ENCODE measurements around the gene NTMT1.
A peak's percentile ranks its signal among the peaks of the same experiment; 100 is the strongest.

The NTMT1 gene

GRCh38 chr9:129606161-129607026 is 19.6 kb upstream of the NTMT1 start:
- peak; percentile 33 to 47 for DNase-seq (ENCODE audit: low read depth in 2 of 2)
- no peak overlapping the region for H3K4me3 ChIP-seq (replicated peaks in 1 of 2; ENCODE audit: low read depth in 2 of 2, low read length in 2 of 2)
- no peak for TF ChIP-seq CTCF (IDR thresholded peaks at IDR 0.05; ENCODE audit: low read depth, low read length)

DNA sequence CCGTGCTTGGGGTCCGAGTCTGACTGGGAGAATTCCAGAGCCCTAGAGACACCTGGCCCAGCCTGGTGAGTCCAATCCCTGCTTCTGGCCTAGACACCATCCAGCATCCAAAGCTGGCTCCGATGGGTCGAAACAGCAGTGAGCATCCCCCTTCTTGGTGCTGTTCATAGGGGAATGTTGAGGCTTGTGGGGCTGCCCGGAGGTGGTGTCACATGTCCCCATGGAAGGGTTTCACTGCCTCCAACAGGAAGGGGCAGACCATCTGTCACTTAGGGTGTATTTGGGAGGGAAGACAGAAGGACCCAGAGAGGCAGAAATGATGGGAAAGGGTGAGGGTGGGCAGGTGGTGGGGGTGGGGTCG is 19.0 kb upstream of the NTMT1 start:
- DNase-seq (ENCODE audit: low read depth in 2 of 2), result no peak
- H3K4me3 ChIP-seq (replicated peaks in 1 of 2; ENCODE audit: low read depth in 2 of 2, low read length in 2 of 2), result no peak overlapping the region
- TF ChIP-seq CTCF (IDR thresholded peaks at IDR 0.05; ENCODE audit: low read depth, low read length), result no peak

GRCh38 chr9:129608561-129609481 is 17.1 kb upstream of the NTMT1 start:
- no peak for TF ChIP-seq CTCF (IDR thresholded peaks at IDR 0.05; ENCODE audit: low read depth, low read length)
- no peak for DNase-seq (ENCODE audit: low read depth in 2 of 2)
- H3K4me3 ChIP-seq (replicated peaks in 1 of 2; ENCODE audit: low read depth in 2 of 2, low read length in 2 of 2), result no peak overlapping the region

DNA sequence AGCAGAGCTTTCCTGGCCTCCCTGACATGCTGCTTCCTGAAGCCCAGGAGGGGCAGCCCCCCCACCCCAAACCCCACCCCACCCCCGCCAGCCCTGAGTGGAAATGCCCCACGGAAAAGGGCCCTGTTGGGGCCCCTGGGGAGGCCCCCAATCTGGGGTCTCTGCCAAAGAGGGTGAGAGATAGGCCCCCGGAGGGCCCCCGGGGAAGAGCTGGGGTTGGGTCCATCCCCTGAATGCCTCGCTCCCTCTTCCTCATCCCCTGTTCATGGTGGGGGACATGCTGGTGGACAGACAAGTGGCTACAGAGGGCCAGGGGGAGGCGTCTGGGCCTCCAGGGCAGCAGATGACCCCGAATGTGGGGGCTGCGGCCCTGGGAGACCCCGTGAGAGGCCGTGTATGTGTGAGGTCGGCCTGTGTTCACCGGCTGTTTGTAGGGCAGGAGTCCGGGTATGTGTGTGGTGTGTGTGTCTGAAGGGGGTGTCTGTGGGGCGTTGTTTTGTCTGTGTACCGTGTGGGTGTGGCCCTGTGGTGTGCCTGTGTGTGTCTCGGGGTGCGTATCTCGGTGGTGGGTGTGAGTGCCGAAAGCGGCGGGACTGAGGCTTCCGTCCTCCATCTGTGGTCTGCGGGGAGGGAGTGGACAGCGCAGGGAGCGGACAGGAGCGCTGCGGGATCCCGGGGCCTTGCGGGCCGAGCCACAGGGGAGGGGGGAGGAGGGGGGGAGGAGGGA is 16.3 kb upstream of the NTMT1 start:
- peak; percentile 41 to 50 for DNase-seq (ENCODE audit: low read depth in 2 of 2)
- TF ChIP-seq CTCF (IDR thresholded peaks at IDR 0.05; ENCODE audit: low read depth, low read length), result no peak
- peak overlapping the region; percentile 2 to 24 for H3K4me3 ChIP-seq (replicated peaks in 1 of 2; ENCODE audit: low read depth in 2 of 2, low read length in 2 of 2)

DNA sequence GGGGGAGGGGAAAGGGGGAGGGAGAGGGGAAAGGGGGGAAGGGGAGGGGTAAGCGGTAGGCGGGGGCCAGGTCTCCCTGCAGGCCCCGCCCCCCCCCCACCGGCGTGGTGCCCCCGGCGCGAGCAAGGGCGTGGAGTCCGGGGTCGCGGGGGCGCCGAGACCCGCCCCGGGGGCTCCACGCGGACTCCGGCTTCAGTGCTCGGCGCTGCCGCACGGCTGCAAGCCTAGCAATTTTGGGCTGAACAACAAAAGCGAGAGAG is 15.8 kb upstream of the NTMT1 start:
- no peak for DNase-seq (ENCODE audit: low read depth in 2 of 2)
- no peak for TF ChIP-seq CTCF (IDR thresholded peaks at IDR 0.05; ENCODE audit: low read depth, low read length)
- H3K4me3 ChIP-seq (replicated peaks in 1 of 2; ENCODE audit: low read depth in 2 of 2, low read length in 2 of 2), result peak overlapping the region; percentile 44 to 57

DNA sequence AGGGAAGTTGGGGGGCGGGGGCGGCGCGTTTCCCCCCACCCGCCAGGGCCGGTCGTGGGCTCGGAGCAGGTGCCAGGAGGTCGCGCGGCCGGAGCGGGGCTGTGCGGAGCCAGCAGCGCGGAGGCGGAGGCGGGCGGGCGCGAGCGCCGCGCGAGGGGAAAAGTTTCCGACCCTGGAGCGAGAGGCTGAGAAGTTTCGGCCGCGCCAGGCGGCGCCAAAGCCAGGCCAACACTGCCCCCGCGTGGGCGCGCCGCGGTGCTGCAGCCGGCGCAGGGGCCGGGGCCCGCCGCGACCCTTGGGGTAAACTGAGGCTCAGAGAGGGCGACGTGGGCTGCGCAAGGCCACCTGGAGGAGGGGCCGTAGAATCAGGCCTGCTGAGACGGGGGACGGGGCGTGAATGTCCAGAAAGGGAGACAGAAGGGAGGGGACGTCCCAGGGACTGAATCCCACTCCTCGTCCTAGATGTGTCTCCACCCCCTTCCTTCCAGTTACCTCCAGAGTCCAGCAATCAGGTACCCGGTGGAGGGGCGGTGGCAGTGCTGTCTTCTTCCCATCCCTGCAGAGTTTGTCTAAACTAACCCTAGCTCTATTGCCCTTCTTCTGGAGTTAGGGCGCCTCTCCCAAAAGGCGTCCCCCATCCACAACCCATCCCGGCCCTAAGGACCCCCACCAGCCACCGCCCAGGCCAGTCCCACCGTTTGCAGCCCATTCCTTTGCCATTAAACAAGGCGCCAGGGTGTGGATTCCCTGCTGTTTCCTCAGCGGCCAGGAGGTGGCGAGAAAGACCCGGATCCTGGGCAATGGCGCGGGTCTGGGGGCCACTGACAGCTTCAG is 15.3 kb upstream of the NTMT1 start:
- H3K4me3 ChIP-seq (replicated peaks in 1 of 2; ENCODE audit: low read depth in 2 of 2, low read length in 2 of 2), result peak overlapping the region; percentile 56 to 61
- DNase-seq (ENCODE audit: low read depth in 2 of 2), result peak; percentile 68 to 76
- peak; percentile 81 for TF ChIP-seq CTCF (IDR thresholded peaks at IDR 0.05; ENCODE audit: low read depth, low read length)
